GM12872 (cell line): Measurements from ENCODE around the gene GPATCH2.

ENCODE experiments used
- CTCF ChIP-seq: IDR thresholded peaks from 3 replicates; pipeline ENCODE4 v1.5.1; 2011; ENCODE audit warnings: low read depth, mild to moderate bottlenecking, low read length, moderate library complexity; ENCODE audit not compliant: insufficient read depth

The GPATCH2 gene

GRCh38 chr1:217614200-217614712 is 16.6 kb downstream of the GPATCH2 start:
- no peak for TF ChIP-seq CTCF

GRCh38 chr1:217605390-217605789 is 25.5 kb downstream of the GPATCH2 start:
- no peak for TF ChIP-seq CTCF

- no peak for TF ChIP-seq CTCF
Measured at GRCh38 chr1:217602380-217602779, 28.5 kb downstream of the GPATCH2 start.

GRCh38 chr1:217599154-217599553 is 31.7 kb downstream of the GPATCH2 start:
- no peak for TF ChIP-seq CTCF

GRCh38 chr1:217590598-217590997 is 40.3 kb downstream of the GPATCH2 start:
- no peak for TF ChIP-seq CTCF

GRCh38 chr1:217586586-217586985 is 44.3 kb downstream of the GPATCH2 start:
- no peak for TF ChIP-seq CTCF

GRCh38 chr1:217585577-217585976 is 45.3 kb downstream of the GPATCH2 start:
- no peak for TF ChIP-seq CTCF
